NCI-H748 treated with DMSO at 0.1 percent for 48 hours (cell line): ENCODE measurements around the gene ATP2B2.

Source experiments
- DNase-seq: peaks from one replicate; lab custom pipeline; 2025; lab: John Stamatoyannopoulos, UW

The ATP2B2 gene

DNA sequence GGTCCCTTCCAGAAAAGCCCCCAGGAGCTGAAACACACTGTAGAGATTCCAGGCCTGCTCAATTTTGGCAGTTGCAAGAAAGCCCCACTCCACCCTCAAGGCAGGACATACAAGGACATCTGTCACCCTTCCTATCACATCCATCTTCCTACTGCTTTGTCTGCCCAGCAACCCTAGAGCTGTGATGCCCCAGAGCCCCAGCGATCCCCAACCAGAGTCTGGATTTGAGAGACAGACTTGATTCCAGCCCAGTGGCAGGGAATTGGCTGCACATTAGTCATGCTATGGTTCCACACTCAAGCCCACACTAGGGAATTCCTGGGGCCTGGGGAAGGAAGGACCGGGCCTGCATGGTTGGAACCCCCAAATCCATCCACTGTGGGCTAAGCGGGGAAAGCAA, 56.8 kb downstream of the ATP2B2 start:
- DNase-seq = no peak

GRCh38 chr3:10447527-10448260, 57.7 kb downstream of the ATP2B2 start:
- no peak for DNase-seq

GRCh38 chr3:10447110-10447509, 58.3 kb downstream of the ATP2B2 start:
- DNase-seq = no peak

GRCh38 chr3:10445561-10446175, 59.7 kb downstream of the ATP2B2 start:
- no peak for DNase-seq

- DNase-seq = no peak
These were observed 60.9 kb downstream of the ATP2B2 start for GRCh38 chr3:10444511-10444910.

DNA sequence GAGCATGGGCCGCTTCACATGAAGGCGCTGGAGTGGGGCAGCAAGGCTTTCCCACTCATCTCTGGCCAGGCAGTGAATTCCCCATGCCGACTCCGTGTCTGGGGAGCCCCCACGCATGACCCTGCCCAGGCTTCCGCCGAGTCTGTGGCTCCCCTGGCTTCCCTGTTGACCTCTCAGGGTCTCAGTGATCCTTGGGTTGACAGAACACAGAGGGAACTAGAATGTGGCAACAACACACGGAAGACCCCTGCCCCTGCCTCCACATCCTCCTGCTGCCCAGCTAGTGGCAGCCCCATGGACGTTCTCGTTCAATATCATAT, 61.3 kb downstream of the ATP2B2 start:
- DNase-seq = no peak

GRCh38 chr3:10443272-10444109, 61.9 kb downstream of the ATP2B2 start:
- no peak for DNase-seq

GRCh38 chr3:10442151-10442795, 63.1 kb downstream of the ATP2B2 start:
- no peak for DNase-seq

DNA sequence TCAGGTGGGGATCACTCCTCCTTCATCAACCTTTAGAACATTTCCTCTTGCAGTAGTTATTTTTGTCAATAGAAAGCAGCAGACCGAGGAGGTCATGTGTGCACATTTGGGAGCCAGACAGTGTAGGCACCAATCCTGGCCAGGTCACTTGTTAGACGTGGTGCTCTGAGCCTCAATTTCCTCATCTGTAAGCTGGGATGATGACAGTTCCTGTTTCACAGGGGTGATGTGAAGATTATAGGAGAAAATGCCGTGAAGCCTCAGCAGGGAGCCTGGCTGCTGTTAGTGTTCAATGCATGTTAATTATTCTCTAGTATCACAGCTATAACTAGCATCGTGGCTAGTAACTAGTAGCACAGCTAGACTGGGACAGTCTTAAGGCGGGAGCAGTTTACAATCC, 64.7 kb downstream of the ATP2B2 start:
- DNase-seq = no peak

DNA sequence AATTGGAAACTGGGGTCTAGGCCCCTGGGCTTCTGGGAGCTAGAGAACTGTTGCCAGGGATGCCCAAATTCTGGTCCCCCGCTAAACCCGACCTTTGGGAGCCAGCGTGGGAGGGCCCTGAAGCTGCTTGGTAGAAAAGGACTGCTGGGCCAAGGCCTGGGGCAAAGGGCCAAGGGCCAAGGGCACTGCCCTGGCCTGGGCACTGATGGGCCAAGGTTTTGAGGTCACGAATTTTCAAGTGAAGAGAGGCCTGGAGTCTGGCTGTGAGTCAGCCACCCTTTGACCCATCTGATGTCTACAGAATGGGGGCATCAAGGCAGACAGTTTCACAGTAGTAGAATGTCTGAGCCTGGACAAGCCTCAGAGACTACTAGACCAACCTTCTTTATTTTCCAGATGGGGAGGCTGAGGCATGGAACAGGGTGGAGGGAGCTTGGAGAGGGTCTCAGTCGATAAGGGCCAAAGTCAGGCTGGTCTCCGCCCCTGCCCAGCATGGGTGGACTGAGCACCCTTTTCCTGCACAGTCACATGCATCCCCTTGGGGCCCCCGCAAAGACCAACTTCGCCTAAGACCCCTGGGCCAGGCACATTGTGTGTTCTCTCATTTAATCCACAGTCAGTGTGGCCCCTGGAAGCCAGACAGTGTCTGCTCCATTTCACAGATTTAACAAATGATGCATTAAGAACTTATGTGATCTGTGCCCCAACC, 66.3 kb downstream of the ATP2B2 start:
- DNase-seq = no peak

GRCh38 chr3:10437995-10438901, 67.1 kb downstream of the ATP2B2 start:
- no peak for DNase-seq

- no peak for DNase-seq
These were observed 68.0 kb downstream of the ATP2B2 start for GRCh38 chr3:10437272-10437994.

- no peak for DNase-seq
These were observed 69.5 kb downstream of the ATP2B2 start for GRCh38 chr3:10435850-10436249.

GRCh38 chr3:10434938-10435336, 70.4 kb downstream of the ATP2B2 start:
- DNase-seq = no peak

GRCh38 chr3:10434144-10434937, 71.0 kb downstream of the ATP2B2 start:
- DNase-seq = no peak

- no peak for DNase-seq
These were observed 72.5 kb downstream of the ATP2B2 start for GRCh38 chr3:10432931-10433330.

- no peak for DNase-seq
These were observed 73.1 kb downstream of the ATP2B2 start for GRCh38 chr3:10432156-10432845.

GRCh38 chr3:10430805-10431204, 74.6 kb downstream of the ATP2B2 start:
- DNase-seq = no peak
